K562 (cell line): ENCODE measurements around the gene NGRN. TPM values are rescaled to one million over a fixed set of nuclear protein-coding genes. Genes with fewer than 3 reads are reported as not detected.

ENCODE experiments used
- ATAC-seq: fragments of 200-7000 bp; cut with Tn5 transposase; 3 replicates; pipeline ENCODE4 v1.9.1; 2020; ENCODE audit warnings: moderate library complexity
- BruUV-seq: library from RNA; stranded (reverse); fragments of 400-500 nt; replicated peaks from 2 replicates; lab custom pipeline; 2021; lab: Mats Ljungman, UMichigan
- CTCF ChIA-PET: fragments of 300-600 bp; formaldehyde crosslinking; extraction: SDS; loops from one replicate; lab custom pipeline; 2021; ENCODE audit warnings: low intra/inter-chr PET ratio; lab: Yijun Ruan, JAX
- POLR2A ChIA-PET: fragments of 300-600, 350-650 bp; sonication (Branson Sonifier 250); formaldehyde crosslinking; extraction: SDS; loops from one replicate; lab custom pipeline; 2021; ENCODE audit warnings: antibody characterized with exemption, inconsistent platforms; lab: Yijun Ruan, JAX
- DNase-seq, 4 experiments: peaks; one replicate each; pipeline versions ENCODE4 v3.0.0 to v3.0.0-alpha.2; 2011 to 2018; ENCODE audit warnings: low spot score in 3 of 4, mixed read lengths in 3 of 4; ENCODE audit errors: extremely low read depth in 1 of 4
- FAIRE-seq: peaks from 2 replicates; lab custom pipeline; 2011; peaks lifted over from hg19 to GRCh38; lab: Jason Lieb, UNC
- H2AFZ ChIP-seq: 2 replicates; pipeline ENCODE4 v1.6.0; 2011; ENCODE audit warnings: low read depth, low read length, control low read depth, inconsistent platforms
- H3K27ac ChIP-seq: fragments of 200-600 bp; 3 replicates; pipeline ENCODE4 v1.8.0; 2011; ENCODE audit warnings: low read depth, mild to moderate bottlenecking, control low read depth, inconsistent platforms, low read length, moderate library complexity, mixed read lengths; ENCODE audit errors: extremely low read depth
- H3K27me3 ChIP-seq, 2 experiments: fragments of 300-600 bp in 1 of 2; 2 replicates in 1 of 2; 3 replicates in 1 of 2; pipeline versions ENCODE4 v1.6.0 to v1.8.0; 2011; ENCODE audit warnings: inconsistent platforms in 2 of 2, low read length in 2 of 2, mild to moderate bottlenecking in 1 of 2, mixed read lengths in 1 of 2, moderate library complexity in 1 of 2; ENCODE audit not compliant: control insufficient read depth in 2 of 2, insufficient read depth in 2 of 2
- H3K36me3 ChIP-seq: fragments of 300-600 bp; 3 replicates; pipeline ENCODE4 v1.8.0; 2011; ENCODE audit warnings: mild to moderate bottlenecking, low read length, inconsistent platforms; ENCODE audit not compliant: control insufficient read depth, insufficient read depth
- H3K4me1 ChIP-seq, 2 experiments: fragments of 200-600 bp in 1 of 2; replicated peaks in 1 of 2; 2 replicates in 1 of 2; 3 replicates in 1 of 2; pipeline versions ENCODE4 v1.5.1 to v1.8.0; 2011; ENCODE audit warnings: inconsistent platforms in 2 of 2, low read length in 2 of 2, mild to moderate bottlenecking in 1 of 2, mixed read lengths in 1 of 2, moderate library complexity in 1 of 2; ENCODE audit not compliant: control insufficient read depth in 2 of 2, insufficient read depth in 2 of 2
- H3K4me2 ChIP-seq: 2 replicates; pipeline ENCODE4 v1.6.1; 2011; ENCODE audit warnings: low read length, control low read depth, inconsistent platforms, mixed read lengths; ENCODE audit not compliant: insufficient read depth
- H3K4me3 ChIP-seq: fragments of 200-600 bp; sonication (generic), shearing (Covaris generic); 2 replicates; pipeline ENCODE4 v1.5.1; 2016; ENCODE audit warnings: control low read depth, inconsistent platforms
- H3K79me2 ChIP-seq: fragments of 200-600 bp; 3 replicates; pipeline ENCODE4 v1.8.0; 2011; ENCODE audit warnings: low read length, inconsistent platforms; ENCODE audit not compliant: control insufficient read depth, insufficient read depth
- H3K9ac ChIP-seq, 2 experiments: 2 replicates each; pipeline versions ENCODE4 v1.6.0 to v1.6.1; 2011; ENCODE audit warnings: low read depth in 2 of 2, low read length in 2 of 2, control low read depth in 1 of 2, inconsistent platforms in 1 of 2, mild to moderate bottlenecking in 1 of 2, mixed read lengths in 1 of 2; ENCODE audit not compliant: insufficient read depth in 1 of 2
- H3K9me1 ChIP-seq: one replicate; pipeline ENCODE4 v1.6.0; 2011; ENCODE audit warnings: inconsistent platforms, mild to moderate bottlenecking, low read length, moderate library complexity; ENCODE audit not compliant: control insufficient read depth, insufficient read depth
- H3K9me3 ChIP-seq: replicated peaks from 2 replicates; pipeline ENCODE4 v1.5.1; 2011; ENCODE audit warnings: low read depth, low read length, inconsistent platforms; ENCODE audit not compliant: control insufficient read depth, insufficient read depth
- H4K20me1 ChIP-seq: replicated peaks from 2 replicates; pipeline ENCODE4 v1.6.1; 2011; ENCODE audit warnings: low read length, inconsistent platforms, mixed read lengths; ENCODE audit not compliant: control insufficient read depth, insufficient read depth
- BCL6 ChIP-seq: fragments of 250-450 bp; sonication (Bioruptor Pico); IDR thresholded peaks from 2 replicates; pipeline ENCODE4 v1.4.0; 2020
- HNRNPL ChIP-seq: fragments of 200-400 bp; formaldehyde crosslinking; IDR thresholded peaks from 2 replicates; pipeline ENCODE4 v1.6.1; 2017; ENCODE audit warnings: low read depth, mild to moderate bottlenecking, low read length
- KLF10 ChIP-seq: fragments of 250-450 bp; sonication (Bioruptor Pico); IDR thresholded peaks from 2 replicates; pipeline ENCODE4 v1.6.1; 2021; ENCODE audit warnings: matching md5 sums
- NELFE ChIP-seq: IDR thresholded peaks from 2 replicates; pipeline ENCODE4 v1.6.1; 2011; ENCODE audit warnings: mild to moderate bottlenecking; ENCODE audit not compliant: insufficient read depth, insufficient read length
- PHTF2 ChIP-seq: fragments of 250-450 bp; sonication (Bioruptor Pico); IDR thresholded peaks from 2 replicates; pipeline ENCODE4 v1.5.0; 2021; ENCODE audit warnings: mild to moderate bottlenecking
- RAD51 ChIP-seq: fragments of 450-650 bp; IDR thresholded peaks from 2 replicates; pipeline ENCODE4 v1.7.1; 2016; ENCODE audit warnings: low read depth, mild to moderate bottlenecking, borderline replicate concordance
- RBFOX2 ChIP-seq: fragments of 200-400 bp; formaldehyde crosslinking; IDR thresholded peaks from 2 replicates; pipeline ENCODE4 v1.6.1; 2017; ENCODE audit warnings: low read depth, mild to moderate bottlenecking, low read length, moderate library complexity
- ZC3H8 ChIP-seq: fragments of 450-650 bp; IDR thresholded peaks from 2 replicates; pipeline ENCODE4 v1.6.1; 2017
- ZNF586 ChIP-seq: fragments of 450-650 bp; formaldehyde crosslinking; conservative IDR thresholded peaks from 2 replicates; pipeline ENCODE4 v1.4.0; 2020; ENCODE audit warnings: mild to moderate bottlenecking, moderate library complexity
- ZNF717 ChIP-seq: fragments of 250-450 bp; sonication (Bioruptor Pico); IDR thresholded peaks from 2 replicates; pipeline ENCODE4 v1.5.0; 2021
- WGBS: fragments of 100-300 bp; shearing (Covaris generic); methylation state at CpG from one replicate; pipeline ENCODE4 v1.1.6; 2016; ENCODE audit warnings: low coverage, mixed read lengths; ENCODE audit not compliant: insufficient coverage; ENCODE audit errors: missing lambda C conversion rate; 5-methylcytosine and 5-hydroxymethylcytosine counted together
- in situ Hi-C: fragments of 300-500 bp; cut with MboI; formaldehyde crosslinking; loops from 4 replicates; pipeline ENCODE4 v1.15.0; 2018; ENCODE audit warnings: inconsistent platforms, mixed read lengths
- intact Hi-C: fragments of 100-400 bp; cut with micrococcal nuclease; formaldehyde crosslinking; loops from 2 replicates; pipeline ENCODE4 v1.14.2; 2022
- polyA plus RNA-seq, 8 experiments: library from polyadenylated mRNA; depleted of rRNA in 4 of 8; stranded (reverse) in 5 of 8; unstranded in 3 of 8; fragments of >200 nt; fragmentation: Nextera tagmentation in 2 of 8; fragmentation: Illumina TruSeq in 1 of 8; extraction: Ambion mirVana in 2 of 8; extraction: Trizol in 1 of 8; gene quantifications; 2 replicates each; pipeline versions ENCODE4 v1.2.1 to v1.2.3, GENCODE V29; 2011 to 2014; ENCODE audit warnings: inconsistent platforms in 1 of 8, missing spikeins in 1 of 8
- total RNA-seq, 7 experiments: library from RNA; depleted of rRNA in 6 of 7; stranded (reverse); fragments of >200 nt in 6 of 7; fragmentation: Illumina TruSeq in 2 of 7; extraction: Trizol in 2 of 7; gene quantifications; 2 replicates each; pipeline versions ENCODE4 v1.2.1 to v1.2.3, GENCODE V29; 2011 to 2021; ENCODE audit warnings: low replicate concordance in 1 of 7
- TF ChIP-seq, protein P1 (sequence below): fragments of 450-650 bp; IDR thresholded peaks from 2 replicates; pipeline ENCODE4 v1.6.1; 2016; ENCODE audit warnings: low read depth
- TF ChIP-seq, protein P2 (sequence below): fragments of 250-450 bp; sonication (Bioruptor Pico); IDR thresholded peaks from 2 replicates; pipeline ENCODE4 v1.6.1; 2021; ENCODE audit warnings: mild to moderate bottlenecking
- TF ChIP-seq, protein P3 (sequence below): fragments of 250-450 bp; sonication (Bioruptor Pico); IDR thresholded peaks from 2 replicates; pipeline ENCODE4 v1.5.0; 2021

The NGRN gene
- total and polyA plus RNA-seq, 9 of the 15 experiments (the other 6 are each of a cell fraction or from before 2014, with no cell fraction given), result 14.0 to 73.4 (median 60.0) TPM

DNA sequence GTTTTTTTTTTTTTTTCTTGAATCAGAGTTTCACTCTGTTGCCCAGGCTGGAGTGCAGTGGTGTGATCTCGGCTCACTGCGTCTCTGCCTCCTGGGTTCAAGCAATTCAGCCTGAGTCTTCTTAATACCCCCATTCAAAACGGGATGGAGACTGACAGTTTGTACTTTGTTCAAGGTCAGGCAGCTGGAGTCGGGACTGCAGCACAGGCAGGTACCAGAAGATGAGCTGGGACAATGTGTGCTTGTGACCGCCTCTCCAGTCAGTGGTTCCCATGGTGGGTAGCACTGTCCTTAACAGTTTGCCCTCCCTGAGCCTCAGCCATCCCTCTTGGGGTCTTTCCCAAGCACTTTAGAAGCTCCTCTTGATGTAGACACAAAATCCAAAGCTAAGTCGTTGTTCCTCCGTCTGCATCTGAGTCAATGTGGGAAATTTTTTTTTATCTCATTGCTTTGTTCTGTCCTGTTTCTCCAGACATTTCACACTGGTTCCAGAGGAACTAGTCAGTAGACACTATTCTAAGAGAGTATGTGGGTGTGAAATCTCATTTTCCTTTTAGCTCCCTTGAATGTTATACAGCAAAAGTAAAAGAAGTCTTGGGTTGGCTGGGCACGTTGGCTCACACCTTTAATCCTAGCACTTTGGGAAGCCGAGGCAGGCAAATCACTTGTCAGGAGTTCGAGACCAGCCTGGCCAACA, 21.4 kb upstream of the NGRN start:
- no peak overlapping the region for H2AFZ ChIP-seq
- no peaks in the 10 kb centered on the region for H3K9me3 ChIP-seq
- H3K4me2 ChIP-seq, result no peak overlapping the region
- no peaks in the 10 kb centered on the region for H3K79me2 ChIP-seq
- H3K27me3 ChIP-seq, result no peaks in the 10 kb centered on the region
- H4K20me1 ChIP-seq, result no peaks in the 10 kb centered on the region
- no peak for ATAC-seq
- no TSS peak for BruUV-seq
- H3K9me1 ChIP-seq, result peaks cover 3% of the 10 kb centered on the region
- 67% methylated on average over 10 of the region's 10 CpGs for WGBS
- no peaks in the 10 kb centered on the region for H3K36me3 ChIP-seq
- intact Hi-C loops (no loop called here), in situ Hi-C loops (no loop called here)
- ChIA-PET CTCF (no interaction called here), POLR2A (interaction anchor here (0.8 to 2.7 kb wide), 2 partner anchors 11 to 13 kb away, joined by 4 to 15 read pairs; partner anchors contain the start of genes CIB1 and GDPGP1)
- no peak overlapping the region for H3K4me3 ChIP-seq
- peaks cover 30 to 31% of the 10 kb centered on the region in 2 experiments for H3K4me1 ChIP-seq
- TF ChIP-seq NELFE, result no peak
- TF ChIP-seq BCL6, result no peak
- TF ChIP-seq ZC3H8, result no peak
- TF ChIP-seq ZNF586 (CRISPR knock-in tag), result no peak
- TF ChIP-seq, protein P1, sequence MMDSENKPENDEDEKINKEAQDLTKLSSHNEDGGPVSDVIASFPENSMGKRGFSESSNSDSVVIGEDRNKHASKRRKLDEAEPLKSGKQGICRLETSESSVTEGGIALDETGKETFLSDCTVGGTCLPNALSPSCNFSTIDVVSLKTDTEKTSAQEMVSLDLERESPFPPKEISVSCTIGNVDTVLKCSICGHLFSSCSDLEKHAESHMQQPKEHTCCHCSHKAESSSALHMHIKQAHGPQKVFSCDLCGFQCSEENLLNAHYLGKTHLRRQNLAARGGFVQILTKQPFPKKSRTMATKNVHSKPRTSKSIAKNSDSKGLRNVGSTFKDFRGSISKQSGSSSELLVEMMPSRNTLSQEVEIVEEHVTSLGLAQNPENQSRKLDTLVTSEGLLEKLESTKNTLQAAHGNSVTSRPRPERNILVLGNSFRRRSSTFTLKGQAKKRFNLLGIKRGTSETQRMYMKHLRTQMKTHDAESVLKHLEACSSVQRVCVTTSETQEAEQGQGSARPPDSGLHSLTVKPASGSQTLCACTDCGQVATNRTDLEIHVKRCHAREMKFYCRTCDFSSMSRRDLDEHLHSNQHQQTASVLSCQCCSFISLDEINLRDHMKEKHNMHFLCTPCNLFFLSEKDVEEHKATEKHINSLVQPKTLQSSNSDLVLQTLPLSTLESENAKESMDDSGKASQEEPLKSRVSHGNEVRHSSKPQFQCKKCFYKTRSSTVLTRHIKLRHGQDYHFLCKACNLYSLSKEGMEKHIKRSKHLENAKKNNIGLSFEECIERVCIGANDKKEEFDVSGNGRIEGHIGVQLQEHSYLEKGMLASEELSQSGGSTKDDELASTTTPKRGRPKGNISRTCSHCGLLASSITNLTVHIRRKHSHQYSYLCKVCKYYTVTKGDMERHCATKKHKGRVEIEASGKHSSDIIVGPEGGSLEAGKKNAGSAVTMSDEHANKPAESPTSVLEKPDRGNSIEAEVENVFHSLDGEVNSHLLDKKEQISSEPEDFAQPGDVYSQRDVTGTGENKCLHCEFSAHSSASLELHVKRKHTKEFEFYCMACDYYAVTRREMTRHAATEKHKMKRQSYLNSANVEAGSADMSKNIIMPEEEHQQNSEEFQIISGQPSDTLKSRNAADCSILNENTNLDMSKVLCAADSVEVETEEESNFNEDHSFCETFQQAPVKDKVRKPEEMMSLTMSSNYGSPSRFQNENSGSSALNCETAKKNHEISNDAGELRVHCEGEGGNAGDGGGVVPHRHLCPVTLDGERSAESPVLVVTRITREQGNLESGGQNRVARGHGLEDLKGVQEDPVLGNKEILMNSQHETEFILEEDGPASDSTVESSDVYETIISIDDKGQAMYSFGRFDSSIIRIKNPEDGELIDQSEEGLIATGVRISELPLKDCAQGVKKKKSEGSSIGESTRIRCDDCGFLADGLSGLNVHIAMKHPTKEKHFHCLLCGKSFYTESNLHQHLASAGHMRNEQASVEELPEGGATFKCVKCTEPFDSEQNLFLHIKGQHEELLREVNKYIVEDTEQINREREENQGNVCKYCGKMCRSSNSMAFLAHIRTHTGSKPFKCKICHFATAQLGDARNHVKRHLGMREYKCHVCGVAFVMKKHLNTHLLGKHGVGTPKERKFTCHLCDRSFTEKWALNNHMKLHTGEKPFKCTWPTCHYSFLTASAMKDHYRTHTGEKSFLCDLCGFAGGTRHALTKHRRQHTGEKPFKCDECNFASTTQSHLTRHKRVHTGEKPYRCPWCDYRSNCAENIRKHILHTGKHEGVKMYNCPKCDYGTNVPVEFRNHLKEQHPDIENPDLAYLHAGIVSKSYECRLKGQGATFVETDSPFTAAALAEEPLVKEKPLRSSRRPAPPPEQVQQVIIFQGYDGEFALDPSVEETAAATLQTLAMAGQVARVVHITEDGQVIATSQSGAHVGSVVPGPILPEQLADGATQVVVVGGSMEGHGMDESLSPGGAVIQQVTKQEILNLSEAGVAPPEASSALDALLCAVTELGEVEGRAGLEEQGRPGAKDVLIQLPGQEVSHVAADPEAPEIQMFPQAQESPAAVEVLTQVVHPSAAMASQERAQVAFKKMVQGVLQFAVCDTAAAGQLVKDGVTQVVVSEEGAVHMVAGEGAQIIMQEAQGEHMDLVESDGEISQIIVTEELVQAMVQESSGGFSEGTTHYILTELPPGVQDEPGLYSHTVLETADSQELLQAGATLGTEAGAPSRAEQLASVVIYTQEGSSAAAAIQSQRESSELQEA, result no peak
- TF ChIP-seq RBFOX2, result no peak
- TF ChIP-seq KLF10 (CRISPR knock-in tag), result no peak
- no peak for TF ChIP-seq PHTF2 (CRISPR knock-in tag)
- TF ChIP-seq HNRNPL, result no peak
- no peak for TF ChIP-seq RAD51
- TF ChIP-seq, protein P2, sequence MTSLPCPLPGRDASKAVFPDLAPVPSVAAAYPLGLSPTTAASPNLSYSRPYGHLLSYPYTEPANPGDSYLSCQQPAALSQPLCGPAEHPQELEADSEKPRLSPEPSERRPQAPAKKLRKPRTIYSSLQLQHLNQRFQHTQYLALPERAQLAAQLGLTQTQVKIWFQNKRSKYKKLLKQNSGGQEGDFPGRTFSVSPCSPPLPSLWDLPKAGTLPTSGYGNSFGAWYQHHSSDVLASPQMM (CRISPR knock-in tag), result no peak
- TF ChIP-seq ZNF717, result no peak
- TF ChIP-seq, protein P3, sequence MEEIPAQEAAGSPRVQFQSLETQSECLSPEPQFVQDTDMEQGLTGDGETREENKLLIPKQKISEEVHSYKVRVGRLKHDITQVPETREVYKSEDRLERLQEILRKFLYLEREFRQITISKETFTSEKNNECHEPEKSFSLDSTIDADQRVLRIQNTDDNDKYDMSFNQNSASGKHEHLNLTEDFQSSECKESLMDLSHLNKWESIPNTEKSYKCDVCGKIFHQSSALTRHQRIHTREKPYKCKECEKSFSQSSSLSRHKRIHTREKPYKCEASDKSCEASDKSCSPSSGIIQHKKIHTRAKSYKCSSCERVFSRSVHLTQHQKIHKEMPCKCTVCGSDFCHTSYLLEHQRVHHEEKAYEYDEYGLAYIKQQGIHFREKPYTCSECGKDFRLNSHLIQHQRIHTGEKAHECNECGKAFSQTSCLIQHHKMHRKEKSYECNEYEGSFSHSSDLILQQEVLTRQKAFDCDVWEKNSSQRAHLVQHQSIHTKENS (CRISPR knock-in tag), result no peak
- H3K27ac ChIP-seq, result no peak overlapping the region
- DNase-seq, result no peak
- FAIRE-seq, result no peak
- no peak overlapping the region for H3K9ac ChIP-seq
